Left lung (tissue), 10 donors: ENCODE data around the gene UBE3B. TPM values are rescaled to one million over a fixed set of nuclear protein-coding genes. Genes with fewer than 3 reads are reported as not detected.

ENCODE experiments used
- ATAC-seq: fragments of 200-7000 bp; cut with Tn5 transposase; one replicate; pipeline ENCODE4 v1.9.1; 2020; ENCODE audit warnings: moderate library complexity
- DNase-seq, 4 donors: peaks; one replicate each; pipeline ENCODE4 v3.0.0-alpha.2; 2013 to 2020
- H3K27ac ChIP-seq, 2 donors: fragments of 200-600 bp; sonication (generic) in 1 of 2; one replicate each; pipeline versions ENCODE4 v1.5.0 to v1.8.0; 2020 to 2021
- H3K27me3 ChIP-seq, 2 donors: fragments of 200-600 bp; sonication (generic) in 1 of 2; one replicate each; pipeline versions ENCODE4 v1.5.0 to v1.8.0; 2020 to 2021
- H3K36me3 ChIP-seq, 2 donors: fragments of 200-600 bp; sonication (generic) in 1 of 2; one replicate each; pipeline versions ENCODE4 v1.5.0 to v1.8.0; 2020 to 2021
- H3K4me1 ChIP-seq, 2 donors: fragments of 200-600 bp; one replicate each; pipeline ENCODE4 v1.8.0; 2021
- H3K4me3 ChIP-seq, 2 donors: fragments of 200-600 bp; sonication (generic) in 1 of 2; one replicate each; pipeline versions ENCODE4 v1.5.0 to v1.8.0; 2020 to 2021; ENCODE audit warnings: mild to moderate bottlenecking in 1 of 2
- H3K9me3 ChIP-seq, 2 donors: fragments of 200-600 bp; sonication (generic) in 1 of 2; one replicate each; pipeline versions ENCODE4 v1.5.0 to v1.8.0; 2020 to 2021
- intact Hi-C, 2 donors: fragments of 100-400 bp; cut with DNase I; formaldehyde crosslinking; loops; one replicate each; pipeline versions ENCODE4 v1.11.2 to v1.14.2; 2022
- polyA plus RNA-seq, 6 donors: library from polyadenylated mRNA; unstranded; fragments of 120-200 nt; gene quantifications; one replicate each; pipeline ENCODE4 v1.2.1, GENCODE V29; 2013; ENCODE audit not compliant: insufficient read length in 6 of 6
- total RNA-seq, 2 donors: library from RNA; stranded (reverse); fragmentation: NEBNext Ultra II Directional; extraction: Animal tissue kit (Norgen Biotek cat#: 25700); gene quantifications; one replicate each; pipeline ENCODE4 v1.2.1, GENCODE V29; 2021
- TF ChIP-seq, protein P1 (sequence below), 2 donors: fragments of 200-600 bp; sonication (generic) in 1 of 2; IDR thresholded peaks; one replicate each; pipeline versions ENCODE4 v1.5.0 to v1.8.0; 2021; ENCODE audit warnings: antibody characterized with exemption in 2 of 2
- donor health status: DM: no; HTN: yes; CAD: no.
- donor health status: DM: no; HTN: no; CAD: no.

The UBE3B gene
- total and polyA plus RNA-seq, 8 donors, result 30.5 to 42.5 (median 34.3) TPM

GRCh38 chr12:109461846-109462756 is 15.3 kb upstream of the UBE3B start:
- Histone ChIP-seq H3K27me3 (no peaks in the 10 kb centered on the region), H3K9me3 (no peaks in the 10 kb centered on the region), H3K4me3 (no peak overlapping the region), H3K36me3 (peaks cover 0 to 52% of the 10 kb centered on the region in 2 donors), H3K27ac (peak overlapping the region; percentile 90 to 94), H3K4me1 (peaks cover 71 to 95% of the 10 kb centered on the region in 2 donors)
- DNase-seq (peak; percentile 68 to 89 (median 81)), ATAC-seq (peak; percentile 78)
- TF ChIP-seq, protein P1, sequence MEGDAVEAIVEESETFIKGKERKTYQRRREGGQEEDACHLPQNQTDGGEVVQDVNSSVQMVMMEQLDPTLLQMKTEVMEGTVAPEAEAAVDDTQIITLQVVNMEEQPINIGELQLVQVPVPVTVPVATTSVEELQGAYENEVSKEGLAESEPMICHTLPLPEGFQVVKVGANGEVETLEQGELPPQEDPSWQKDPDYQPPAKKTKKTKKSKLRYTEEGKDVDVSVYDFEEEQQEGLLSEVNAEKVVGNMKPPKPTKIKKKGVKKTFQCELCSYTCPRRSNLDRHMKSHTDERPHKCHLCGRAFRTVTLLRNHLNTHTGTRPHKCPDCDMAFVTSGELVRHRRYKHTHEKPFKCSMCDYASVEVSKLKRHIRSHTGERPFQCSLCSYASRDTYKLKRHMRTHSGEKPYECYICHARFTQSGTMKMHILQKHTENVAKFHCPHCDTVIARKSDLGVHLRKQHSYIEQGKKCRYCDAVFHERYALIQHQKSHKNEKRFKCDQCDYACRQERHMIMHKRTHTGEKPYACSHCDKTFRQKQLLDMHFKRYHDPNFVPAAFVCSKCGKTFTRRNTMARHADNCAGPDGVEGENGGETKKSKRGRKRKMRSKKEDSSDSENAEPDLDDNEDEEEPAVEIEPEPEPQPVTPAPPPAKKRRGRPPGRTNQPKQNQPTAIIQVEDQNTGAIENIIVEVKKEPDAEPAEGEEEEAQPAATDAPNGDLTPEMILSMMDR (IDR thresholded peaks at IDR 0.05), result no peak
- intact Hi-C loops, result no loop called here

- Histone ChIP-seq H3K36me3 (peaks cover 0 to 52% of the 10 kb centered on the region in 2 donors), H3K4me1 (peaks cover 64 to 100% of the 10 kb centered on the region in 2 donors), H3K27me3 (no peaks in the 10 kb centered on the region), H3K27ac (peak overlapping the region; percentile 90 to 94), H3K4me3 (no peak overlapping the region), H3K9me3 (no peaks in the 10 kb centered on the region)
- DNase-seq (peak in 3 of 4 donors; percentile 81 to 91 (median 87)), ATAC-seq (peak; percentile 69)
- TF ChIP-seq, protein P1 (IDR thresholded peaks at IDR 0.05), result no peak
- intact Hi-C loops, result no loop called here
Observed at GRCh38 chr12:109462868-109463692, 14.4 kb upstream of the UBE3B start.

GRCh38 chr12:109463756-109464155 is 13.7 kb upstream of the UBE3B start:
- Histone ChIP-seq H3K27ac (peak overlapping the region; percentile 90 to 94), H3K27me3 (no peaks in the 10 kb centered on the region), H3K4me3 (no peak overlapping the region), H3K36me3 (peaks cover 0 to 53% of the 10 kb centered on the region in 2 donors), H3K4me1 (peaks cover 64 to 100% of the 10 kb centered on the region in 2 donors), H3K9me3 (no peaks in the 10 kb centered on the region)
- ATAC-seq, result no peak
- intact Hi-C loops, result no loop called here
- no peak for DNase-seq
- TF ChIP-seq, protein P1 (IDR thresholded peaks at IDR 0.05), result no peak

- TF ChIP-seq, protein P1 (IDR thresholded peaks at IDR 0.05), result no peak
- Histone ChIP-seq H3K4me3 (no peak overlapping the region), H3K27me3 (no peaks in the 10 kb centered on the region), H3K27ac (peak overlapping the region; percentile 90 to 94), H3K9me3 (no peaks in the 10 kb centered on the region), H3K4me1 (peaks cover 60 to 97% of the 10 kb centered on the region in 2 donors), H3K36me3 (peaks cover 0 to 57% of the 10 kb centered on the region in 2 donors)
- intact Hi-C loops, result no loop called here
- DNase-seq (no peak), ATAC-seq (no peak)
Observed at GRCh38 chr12:109464642-109465351, 12.6 kb upstream of the UBE3B start.
